GM18951 (cell line): ENCODE data around the gene ALCAM.

ENCODE experiments used
- POLR2A ChIP-seq: IDR thresholded peaks from 4 replicates; pipeline ENCODE4 v1.6.1; 2011; ENCODE audit warnings: mild to moderate bottlenecking; ENCODE audit not compliant: insufficient read length, insufficient read depth; ENCODE audit errors: extremely low read depth
- in situ Hi-C: fragments of 300-500 bp; cut with MboI; formaldehyde crosslinking; loops from one replicate; pipeline ENCODE4 v1.12.0; 2022; ENCODE audit warnings: low sequenced_read_pairs, mixed read lengths, inconsistent platforms; ENCODE audit not compliant: unreplicated experiment

The ALCAM gene

GRCh38 chr3:105366326-105367062, at the start of gene ALCAM:
ALCAM (plus strand) TSS chr3:105366909.
- in situ Hi-C loops = loop anchor here (25.0 kb wide), 1 partner anchor 1104 kb away; no protein-coding TSS in a partner anchor
- TF ChIP-seq POLR2A = peak; percentile 72

- TF ChIP-seq POLR2A = no peak
- in situ Hi-C loops = no loop called here
These were observed 48.9 kb upstream of the ALCAM start for GRCh38 chr3:105317841-105318240.

- in situ Hi-C loops = no loop called here
- TF ChIP-seq POLR2A = no peak
These were observed 44.0 kb upstream of the ALCAM start for GRCh38 chr3:105322570-105323273.

GRCh38 chr3:105323274-105323599, 43.5 kb upstream of the ALCAM start:
- no peak for TF ChIP-seq POLR2A

GRCh38 chr3:105324951-105325350, 41.8 kb upstream of the ALCAM start:
- in situ Hi-C loops = no loop called here
- no peak for TF ChIP-seq POLR2A

More at GRCh38 chr3:105323274-105323599, 43.5 kb upstream of the ALCAM start:
- in situ Hi-C loops = no loop called here

- no peak for TF ChIP-seq POLR2A
- in situ Hi-C loops = no loop called here
These were observed 38.9 kb upstream of the ALCAM start for GRCh38 chr3:105327662-105328337.

- no peak for TF ChIP-seq POLR2A
- in situ Hi-C loops = no loop called here
These were observed 38.4 kb upstream of the ALCAM start for GRCh38 chr3:105328338-105328730.

DNA sequence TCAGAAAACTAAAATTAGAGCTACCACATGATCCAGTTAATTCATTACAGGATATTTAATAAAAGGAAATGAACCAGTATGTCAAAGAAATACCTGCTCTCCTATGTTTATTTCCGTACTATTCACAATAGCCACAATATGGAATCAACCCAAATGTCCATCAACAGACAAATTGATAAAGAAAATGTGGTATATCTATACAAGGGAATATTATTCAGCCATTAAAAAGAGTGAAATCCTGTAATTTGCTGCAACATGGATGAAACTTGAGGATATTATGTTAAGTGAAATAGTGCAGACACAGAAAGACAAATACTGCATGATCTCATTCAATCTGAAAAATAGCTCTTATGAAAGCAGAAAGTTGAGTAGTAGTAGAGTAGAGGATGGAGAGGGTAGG, 33.7 kb upstream of the ALCAM start:
- no peak for TF ChIP-seq POLR2A
- in situ Hi-C loops = no loop called here

GRCh38 chr3:105334138-105334882, 32.4 kb upstream of the ALCAM start:
- TF ChIP-seq POLR2A = no peak
- in situ Hi-C loops = no loop called here

DNA sequence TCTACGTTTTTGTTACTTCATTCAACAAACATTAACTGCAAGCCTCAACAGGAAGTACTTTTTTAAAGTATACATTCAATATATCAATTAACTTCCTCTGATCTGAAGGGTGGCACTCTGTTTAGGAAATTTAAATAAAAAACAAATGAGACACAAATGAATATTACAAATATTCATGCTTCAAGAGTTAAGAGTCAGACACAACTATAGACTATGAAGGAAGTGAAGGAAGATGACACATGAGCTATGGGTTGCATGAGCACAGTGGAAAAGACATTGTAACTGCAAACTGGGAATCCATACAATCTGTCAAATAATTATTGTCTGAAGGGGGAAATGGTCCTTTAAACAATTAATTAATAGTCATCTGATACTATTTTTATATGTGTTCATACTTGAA, 26.8 kb upstream of the ALCAM start:
- in situ Hi-C loops = no loop called here
- no peak for TF ChIP-seq POLR2A

- in situ Hi-C loops = no loop called here
- no peak for TF ChIP-seq POLR2A
These were observed 22.7 kb upstream of the ALCAM start for GRCh38 chr3:105343991-105344390.

DNA sequence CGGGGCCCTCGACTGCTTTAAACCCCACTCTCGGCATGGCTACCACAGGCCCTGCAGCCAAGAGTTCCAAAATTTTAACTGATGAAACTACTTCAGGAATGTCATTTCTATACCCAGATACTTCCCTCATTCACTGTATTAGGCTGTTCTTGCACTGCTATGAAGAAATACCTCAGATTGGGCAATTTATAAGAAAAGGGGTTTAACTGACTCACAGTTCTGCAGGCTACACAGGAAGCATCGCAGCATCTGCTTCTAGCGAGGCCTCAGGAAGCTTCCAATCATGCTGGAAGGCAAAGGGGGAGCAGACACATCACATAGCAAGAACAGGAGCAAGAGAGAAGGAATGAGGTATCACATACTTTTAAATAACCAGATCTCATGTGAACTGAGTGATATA, 21.6 kb upstream of the ALCAM start:
- no peak for TF ChIP-seq POLR2A
- in situ Hi-C loops = no loop called here
